Common myeloid progenitor, CD34-positive (primary cell): ENCODE results near the gene HEXD.
A peak's percentile ranks its signal among the peaks of the same experiment; 100 is the strongest.

Experiments
- CTCF ChIA-PET: fragments of 350-600 bp; sonication (Branson Sonifier 250); formaldehyde crosslinking; loops from one replicate; lab custom pipeline; 2021; ENCODE audit warnings: antibody characterized with exemption; lab: Charles Lee
- POLR2A ChIA-PET: fragments of 350-600 bp; sonication (Branson Sonifier 250); formaldehyde crosslinking; loops from one replicate; lab custom pipeline; 2021; ENCODE audit warnings: antibody characterized with exemption; lab: Charles Lee
- DNase-seq, 3 donors: peaks; one replicate each; pipeline versions ENCODE4 v3.0.0 to v3.0.0-alpha.2; 2013
- H3K27ac ChIP-seq, 2 experiments: 1 replicate in 1 of 2; 2 replicates in 1 of 2; pipeline ENCODE4 v1.7.0; 2013; ENCODE audit warnings: inconsistent platforms in 2 of 2, low read length in 2 of 2, mild to moderate bottlenecking in 2 of 2, low read depth in 1 of 2, moderate library complexity in 1 of 2; ENCODE audit not compliant: severe bottlenecking in 2 of 2, insufficient read depth in 1 of 2, poor library complexity in 1 of 2
- H3K27me3 ChIP-seq, 5 experiments: replicated peaks in 2 of 5; 1 replicate in 3 of 5; 2 replicates in 2 of 5; pipeline versions ENCODE4 v1.6.1 to v1.7.0; 2013; ENCODE audit warnings: low read length in 4 of 5, mild to moderate bottlenecking in 2 of 5, moderate library complexity in 2 of 5, inconsistent platforms in 1 of 5; ENCODE audit not compliant: insufficient read depth in 5 of 5, control insufficient read depth in 4 of 5
- H3K36me3 ChIP-seq, 4 experiments: 1 replicate in 2 of 4; 2 replicates in 2 of 4; pipeline versions ENCODE4 v1.6.1 to v1.7.0; 2013; ENCODE audit warnings: low read length in 3 of 4, control low read depth in 1 of 4, mild to moderate bottlenecking in 1 of 4; ENCODE audit not compliant: control insufficient read depth in 4 of 4, insufficient read depth in 4 of 4
- H3K4me1 ChIP-seq, 4 experiments: 1 replicate in 3 of 4; 2 replicates in 1 of 4; pipeline versions ENCODE4 v1.6.1 to v1.7.1; 2013; ENCODE audit warnings: low read length in 3 of 4, mild to moderate bottlenecking in 3 of 4, control low read depth in 1 of 4, inconsistent platforms in 1 of 4, moderate library complexity in 1 of 4; ENCODE audit not compliant: control insufficient read depth in 4 of 4, insufficient read depth in 4 of 4; ENCODE audit errors: control extremely low read depth in 1 of 4
- H3K4me3 ChIP-seq, 7 experiments: 1 replicate in 4 of 7; 2 replicates in 3 of 7; pipeline versions ENCODE4 v1.5.1 to v1.7.0; 2013; ENCODE audit warnings: mild to moderate bottlenecking in 7 of 7, low read length in 6 of 7, moderate library complexity in 6 of 7, inconsistent platforms in 2 of 7, low read depth in 2 of 7, control low read depth in 1 of 7; ENCODE audit not compliant: insufficient read depth in 4 of 7, control insufficient read depth in 1 of 7; ENCODE audit errors: extremely low read depth in 1 of 7
- H3K9me3 ChIP-seq, 5 experiments: 1 replicate in 4 of 5; 2 replicates in 1 of 5; pipeline versions ENCODE4 v1.6.1 to v1.7.1; 2013; ENCODE audit warnings: low read length in 4 of 5, mild to moderate bottlenecking in 2 of 5, inconsistent platforms in 1 of 5, low read depth in 1 of 5, moderate library complexity in 1 of 5; ENCODE audit not compliant: control insufficient read depth in 4 of 5, insufficient read depth in 2 of 5; ENCODE audit errors: control extremely low read depth in 1 of 5
- WGBS: methylation state at CpG from one replicate; pipeline ENCODE4 v1.1.5; 2013; ENCODE audit not compliant: insufficient coverage; 5-methylcytosine and 5-hydroxymethylcytosine counted together

HEXD gene

GRCh38 chr17:82399041-82399441 lies 19.1 kb upstream of the HEXD start:
- Histone ChIP-seq H3K4me1 (peaks cover 0 to 29% (median 27%) of the 10 kb centered on the region in 4 experiments), H3K4me3 (no peak overlapping the region), H3K27ac (no peak overlapping the region), H3K36me3 (peaks cover 4 to 31% (median 21%) of the 10 kb centered on the region in 4 experiments), H3K9me3 (no peaks in the 10 kb centered on the region), H3K27me3 (no peaks in the 10 kb centered on the region)
- POLR2A ChIA-PET: no interaction called here
- DNase-seq: no peak
- CTCF ChIA-PET: interaction anchor here (1.1 to 2.9 kb wide), 4 partner anchors 9 to 26 kb away, joined by 3 to 9 read pairs (median 4); no protein-coding TSS in a partner anchor
- 93% methylated on average over 13 of the region's 13 CpGs for WGBS

- DNase-seq: no peak
- Histone ChIP-seq H3K9me3 (no peaks in the 10 kb centered on the region), H3K36me3 (peaks cover 4 to 30% (median 21%) of the 10 kb centered on the region in 4 experiments), H3K4me3 (peak overlapping the region in 1 of 7 experiments; percentile 19), H3K27ac (peak overlapping the region in 1 of 2 experiments; percentile 66), H3K4me1 (peaks cover 0 to 29% (median 27%) of the 10 kb centered on the region in 4 experiments), H3K27me3 (no peaks in the 10 kb centered on the region)
- WGBS: 98% methylated on average over 15 of the region's 18 CpGs
- ChIA-PET POLR2A (interaction anchor here (0.6 to 1.1 kb wide), 2 partner anchors 29 to 106 kb away, joined by 3 to 4 read pairs; no protein-coding TSS in a partner anchor), CTCF (interaction anchor here (0.9 to 2.9 kb wide), 7 partner anchors 8 to 50 kb away, joined by 3 to 9 read pairs (median 4); no protein-coding TSS in a partner anchor)
Measured at GRCh38 chr17:82399601-82400101, 18.5 kb upstream of the HEXD start.

DNA sequence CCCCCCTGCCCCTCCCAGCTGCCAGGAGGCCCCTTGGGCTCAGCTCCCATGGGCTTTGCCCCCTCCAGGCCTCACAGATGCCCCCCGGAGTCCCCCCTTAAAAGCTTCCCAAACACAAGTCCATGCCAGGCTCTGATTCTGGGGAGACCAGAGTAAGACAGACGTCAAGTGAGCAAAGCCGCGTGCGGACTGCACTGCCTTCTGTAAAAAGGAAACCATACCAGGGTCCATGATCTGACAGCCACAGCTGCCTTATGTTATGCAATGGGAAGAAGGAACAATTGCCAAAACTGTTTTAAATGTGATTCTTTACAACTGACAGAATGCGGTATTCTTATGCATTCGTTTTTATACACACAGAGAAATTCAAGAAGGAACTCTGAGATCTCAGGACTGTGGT lies 17.9 kb upstream of the HEXD start:
- ChIA-PET CTCF (interaction anchor here (0.9 to 2.9 kb wide), 5 partner anchors 7 to 51 kb away, joined by 3 to 9 read pairs (median 4); no protein-coding TSS in a partner anchor), POLR2A (interaction anchor here (0.6 to 1.1 kb wide), 4 partner anchors 29 to 106 kb away, joined by 3 to 4 read pairs (median 4); no protein-coding TSS in a partner anchor)
- DNase-seq: peak; percentile 55 to 86 (median 81)
- 18% methylated on average over 3 of the region's 7 CpGs for WGBS
- Histone ChIP-seq H3K36me3 (peaks cover 4 to 34% (median 22%) of the 10 kb centered on the region in 4 experiments), H3K27me3 (no peaks in the 10 kb centered on the region), H3K4me1 (peaks cover 0 to 29% (median 27%) of the 10 kb centered on the region in 4 experiments), H3K27ac (peak overlapping the region in 1 of 2 experiments; percentile 66), H3K9me3 (no peaks in the 10 kb centered on the region), H3K4me3 (peak overlapping the region in 1 of 7 experiments; percentile 19)

DNA sequence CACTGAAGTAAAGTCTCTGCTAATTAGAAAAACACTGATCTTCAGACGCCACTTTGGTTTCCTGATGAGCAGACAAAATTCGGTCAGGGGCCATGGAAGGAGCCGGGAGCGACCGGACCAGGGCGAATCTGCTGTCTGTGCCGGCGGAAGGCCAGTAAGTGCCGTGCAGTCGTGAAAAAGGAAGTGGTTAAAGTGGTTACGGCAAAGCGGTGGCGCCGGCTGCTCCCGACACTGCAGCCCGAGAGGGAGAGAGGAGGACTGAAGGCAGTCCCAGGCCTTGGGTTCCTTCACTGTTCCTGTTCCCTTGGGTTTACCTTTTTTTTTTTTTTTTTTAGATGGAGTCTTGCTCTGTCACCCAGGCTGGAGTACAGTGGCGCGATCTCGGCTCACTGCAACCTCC lies 17.3 kb upstream of the HEXD start:
- Histone ChIP-seq H3K27me3 (no peaks in the 10 kb centered on the region), H3K4me3 (peak overlapping the region in 5 of 7 experiments; percentile 37 to 63 (median 53)), H3K9me3 (no peaks in the 10 kb centered on the region), H3K27ac (peak overlapping the region in 1 of 2 experiments; percentile 66), H3K4me1 (peaks cover 0 to 29% (median 27%) of the 10 kb centered on the region in 4 experiments), H3K36me3 (peaks cover 4 to 34% (median 22%) of the 10 kb centered on the region in 4 experiments)
- CTCF ChIA-PET: interaction anchor here (1.4 to 2.9 kb wide), 2 partner anchors 10 to 48 kb away, joined by 7 to 9 read pairs; no protein-coding TSS in a partner anchor
- DNase-seq: peak; percentile 80 to 88 (median 85)
- 14% methylated on average over 11 of the region's 19 CpGs for WGBS
- POLR2A ChIA-PET: interaction anchor here (1.0 kb wide), 1 partner anchor 96 kb away, joined by 3 read pairs; no protein-coding TSS in a partner anchor

DNA sequence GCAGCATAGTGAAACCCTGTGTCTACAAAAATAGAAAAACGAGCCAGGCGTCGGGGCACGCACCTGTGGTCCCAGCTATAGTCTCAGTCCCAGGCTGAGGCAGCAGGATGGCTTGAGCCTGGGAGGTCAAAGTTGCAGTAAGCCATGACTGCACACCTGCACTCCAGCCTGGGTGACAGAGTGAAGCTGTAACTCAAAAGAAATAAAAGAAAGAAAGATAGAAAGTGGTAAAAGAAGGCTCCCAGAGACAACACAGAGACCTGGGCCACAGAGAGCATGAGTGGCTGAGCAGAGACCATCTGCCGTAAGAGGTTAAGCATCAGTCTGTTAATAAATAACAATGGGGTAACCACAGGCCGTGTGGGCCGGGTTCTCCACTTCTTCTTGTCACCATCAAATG lies 15.3 kb upstream of the HEXD start:
- Histone ChIP-seq H3K27me3 (no peaks in the 10 kb centered on the region), H3K4me1 (peaks cover 0 to 37% (median 34%) of the 10 kb centered on the region in 4 experiments), H3K36me3 (peaks cover 4 to 30% (median 19%) of the 10 kb centered on the region in 4 experiments), H3K27ac (no peak overlapping the region), H3K9me3 (no peaks in the 10 kb centered on the region), H3K4me3 (no peak overlapping the region)
- POLR2A ChIA-PET: no interaction called here
- 95% methylated on average over 4 of the region's 7 CpGs for WGBS
- CTCF ChIA-PET: interaction anchor here (1.1 to 2.0 kb wide), 3 partner anchors 11 to 50 kb away, joined by 3 to 6 read pairs (median 4); no protein-coding TSS in a partner anchor
- no peak for DNase-seq

DNA sequence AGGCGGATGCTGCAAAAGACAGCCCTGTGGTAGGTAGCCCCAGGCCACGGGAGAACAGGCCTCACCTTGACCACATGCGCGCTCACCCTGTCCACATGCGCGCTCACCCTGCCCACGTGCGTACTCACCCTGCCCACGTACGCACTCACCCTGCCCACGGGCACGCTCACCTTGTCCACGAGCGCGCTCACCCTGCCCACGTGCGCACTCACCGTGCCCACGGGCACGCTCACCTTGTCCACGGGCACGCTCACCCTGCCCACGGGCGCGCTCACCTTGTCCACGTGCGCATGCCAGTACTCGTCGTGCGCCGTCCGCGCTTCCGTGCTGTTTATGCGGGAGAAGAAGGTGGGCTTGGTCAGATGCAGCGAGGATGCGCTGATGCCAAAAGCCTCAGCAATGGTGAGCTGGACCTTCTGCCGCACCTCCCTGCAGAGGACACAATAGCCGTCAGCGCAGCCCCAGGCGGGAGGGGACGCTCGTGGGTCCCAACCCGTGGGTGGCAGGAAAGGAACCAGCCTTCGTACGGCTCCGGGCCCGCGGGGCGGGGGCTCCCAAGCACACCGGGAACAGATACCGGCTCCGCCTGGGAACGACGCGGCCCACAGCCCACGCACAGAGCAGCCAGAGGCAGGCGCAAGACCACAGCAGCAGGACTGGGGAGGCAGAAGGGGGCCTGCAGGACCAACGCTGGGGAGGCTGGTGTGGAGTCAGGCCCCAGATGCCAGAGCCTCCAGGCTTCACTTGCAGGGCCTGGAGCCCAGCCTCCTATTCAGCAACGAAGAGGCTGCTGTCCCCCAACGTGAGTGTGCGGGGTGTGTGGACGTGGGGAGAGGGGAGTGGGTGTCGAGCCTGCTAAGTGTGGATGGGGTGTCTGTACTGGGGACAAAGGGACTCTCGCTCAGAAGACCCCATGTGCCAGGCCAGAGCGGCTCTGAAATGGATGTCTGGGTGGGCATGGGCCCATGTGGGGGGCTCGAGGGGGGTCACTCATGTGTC lies 14.2 kb upstream of the HEXD start:
- WGBS: 97% methylated on average over 55 of the region's 67 CpGs
- H3K9me3 ChIP-seq: no peaks in the 10 kb centered on the region
- ChIA-PET CTCF (interaction anchor here (2.0 kb wide), 1 partner anchor 51 kb away, joined by 6 read pairs; no protein-coding TSS in a partner anchor), POLR2A (interaction anchor here (0.7 kb wide), 1 partner anchor 324 kb away, joined by 5 read pairs; no protein-coding TSS in a partner anchor)
- no peak overlapping the region for H3K4me3 ChIP-seq
- H3K36me3 ChIP-seq: peaks cover 4 to 30% (median 22%) of the 10 kb centered on the region in 4 experiments
- no peak for DNase-seq
- peaks cover 0 to 37% (median 34%) of the 10 kb centered on the region in 4 experiments for H3K4me1 ChIP-seq
- no peak overlapping the region for H3K27ac ChIP-seq
- no peaks in the 10 kb centered on the region for H3K27me3 ChIP-seq
